K562 (cell line): Measurements from ENCODE around the gene EFEMP2. TPM values are rescaled to one million over a fixed set of nuclear protein-coding genes. Genes with fewer than 3 reads are reported as not detected.

Experiments used
- CCNT2 ChIP-seq: IDR thresholded peaks from 2 replicates; pipeline ENCODE4 v1.6.1; 2011; ENCODE audit warnings: borderline replicate concordance, low read depth, mild to moderate bottlenecking, moderate library complexity, mixed read lengths, low read length; ENCODE audit not compliant: insufficient read length; ENCODE audit errors: extremely low read depth
- FOXJ2 ChIP-seq: fragments of 200-800 bp; sonication (Bioruptor generic); IDR thresholded peaks from 2 replicates; pipeline ENCODE4 v1.6.1; 2016; ENCODE audit warnings: missing genetic modification characterization, missing compliant biosample characterization
- FUS ChIP-seq: fragments of 200-400 bp; formaldehyde crosslinking; optimal IDR thresholded peaks from 2 replicates; pipeline ENCODE3; 2017; ENCODE audit warnings: low read depth, low read length
- MGA ChIP-seq: fragments of 450-650 bp; IDR thresholded peaks from 2 replicates; pipeline ENCODE4 v1.6.1; 2016; ENCODE audit warnings: mild to moderate bottlenecking, moderate library complexity
- RAD51 ChIP-seq: fragments of 450-650 bp; IDR thresholded peaks from 2 replicates; pipeline ENCODE4 v1.7.1; 2016; ENCODE audit warnings: low read depth, mild to moderate bottlenecking, borderline replicate concordance
- TAF9B ChIP-seq: fragments of 450-650 bp; IDR thresholded peaks from 2 replicates; pipeline ENCODE4 v1.6.1; 2018; ENCODE audit warnings: mild to moderate bottlenecking; ENCODE audit not compliant: partially characterized antibody
- ZBTB11 ChIP-seq, 3 experiments: fragments of 200-800 bp in 1 of 3; fragments of 250-450 bp in 1 of 3; fragments of 450-650 bp in 1 of 3; sonication (Bioruptor Pico) in 1 of 3; sonication (Bioruptor generic) in 1 of 3; formaldehyde crosslinking in 1 of 3; IDR thresholded peaks; 2 replicates each; pipeline versions ENCODE4 v1.6.1 to v1.8.0; 2016 to 2022; ENCODE audit warnings: mild to moderate bottlenecking in 2 of 3, missing genetic modification characterization in 2 of 3, missing compliant biosample characterization in 1 of 3, moderate library complexity in 1 of 3
- polyA plus RNA-seq, 8 experiments: library from polyadenylated mRNA; depleted of rRNA in 4 of 8; stranded (reverse) in 5 of 8; unstranded in 3 of 8; fragments of >200 nt; fragmentation: Nextera tagmentation in 2 of 8; fragmentation: Illumina TruSeq in 1 of 8; extraction: Ambion mirVana in 2 of 8; extraction: Trizol in 1 of 8; gene quantifications; 2 replicates each; pipeline versions ENCODE4 v1.2.1 to v1.2.3, GENCODE V29; 2011 to 2014; ENCODE audit warnings: inconsistent platforms in 1 of 8, missing spikeins in 1 of 8
- total RNA-seq, 7 experiments: library from RNA; depleted of rRNA in 6 of 7; stranded (reverse); fragments of >200 nt in 6 of 7; fragmentation: Illumina TruSeq in 2 of 7; extraction: Trizol in 2 of 7; gene quantifications; 2 replicates each; pipeline versions ENCODE4 v1.2.1 to v1.2.3, GENCODE V29; 2011 to 2021; ENCODE audit warnings: low replicate concordance in 1 of 7

EFEMP2 gene
- total and polyA plus RNA-seq, 9 of the 15 experiments (the other 6 are each of a cell fraction or from before 2014, with no cell fraction given), result 0.07 to 2.9 (median 0.69) TPM; not detected in 1

GRCh38 chr11:65899356-65900124, 26.9 kb upstream of the EFEMP2 start (continued):
- TF ChIP-seq MGA, result peak; percentile 98
- TF ChIP-seq ZBTB11 (CRISPR knock-in tag; IDR thresholded peaks at IDR 0.05), result peak in 1 of 3 experiments; percentile 51; a peak in 1 of 6 replicates
- TF ChIP-seq RAD51, result peak; percentile 42; the same call in 1 of the 2 replicates
- no peak for TF ChIP-seq FOXJ2 (tag)
- peak; percentile 97 for TF ChIP-seq CCNT2
- peak; percentile 86 for TF ChIP-seq TAF9B
- peak; percentile 93 for TF ChIP-seq FUS
